Keratinocyte (primary cell): ENCODE data around the gene G2E3.
A peak's percentile ranks its signal among the peaks of the same experiment; 100 is the strongest.

Experiments
- CTCF ChIP-seq, 3 experiments: IDR thresholded peaks in 1 of 3; conservative IDR thresholded peaks in 1 of 3; optimal IDR thresholded peaks in 1 of 3; 2 replicates in 2 of 3; 3 replicates in 1 of 3; pipeline versions ENCODE3 to v1.5.1; 2011; ENCODE audit warnings: low read length in 3 of 3, mild to moderate bottlenecking in 3 of 3, moderate library complexity in 2 of 3, control low read depth in 1 of 3, inconsistent platforms in 1 of 3; ENCODE audit not compliant: insufficient read depth in 2 of 3; ENCODE audit errors: extremely low read depth in 1 of 3
- EZH2 ChIP-seq: IDR thresholded peaks from one replicate; pipeline ENCODE4 v1.6.1; 2012; ENCODE audit warnings: inconsistent platforms, mild to moderate bottlenecking, low read length, moderate library complexity

- peak in 2 of 3 experiments; percentile 59 to 62 for TF ChIP-seq CTCF (optimal IDR thresholded peaks at IDR 0.05 in 1 of 3, IDR thresholded peaks at IDR 0.05 in 1 of 3, conservative IDR thresholded peaks at IDR 0.05 in 1 of 3; ENCODE audit: extremely low read depth in 1 of 3, insufficient read depth in 2 of 3, low read length in 3 of 3)
- TF ChIP-seq EZH2: no peak
Observed at GRCh38 chr14:30521899-30522736, 36.8 kb upstream of the G2E3 start.
